EH (cell line): Measurements from ENCODE around the gene MEIS1.

ENCODE experiments used
- DNase-seq: peaks from one replicate; pipeline ENCODE4 v3.0.0-alpha.2; 2015; ENCODE audit warnings: low read depth

The MEIS1 gene

GRCh38 chr2:66431846-66432587 lies 2.9 kb upstream of the MEIS1 start:
- no peak for DNase-seq

DNA sequence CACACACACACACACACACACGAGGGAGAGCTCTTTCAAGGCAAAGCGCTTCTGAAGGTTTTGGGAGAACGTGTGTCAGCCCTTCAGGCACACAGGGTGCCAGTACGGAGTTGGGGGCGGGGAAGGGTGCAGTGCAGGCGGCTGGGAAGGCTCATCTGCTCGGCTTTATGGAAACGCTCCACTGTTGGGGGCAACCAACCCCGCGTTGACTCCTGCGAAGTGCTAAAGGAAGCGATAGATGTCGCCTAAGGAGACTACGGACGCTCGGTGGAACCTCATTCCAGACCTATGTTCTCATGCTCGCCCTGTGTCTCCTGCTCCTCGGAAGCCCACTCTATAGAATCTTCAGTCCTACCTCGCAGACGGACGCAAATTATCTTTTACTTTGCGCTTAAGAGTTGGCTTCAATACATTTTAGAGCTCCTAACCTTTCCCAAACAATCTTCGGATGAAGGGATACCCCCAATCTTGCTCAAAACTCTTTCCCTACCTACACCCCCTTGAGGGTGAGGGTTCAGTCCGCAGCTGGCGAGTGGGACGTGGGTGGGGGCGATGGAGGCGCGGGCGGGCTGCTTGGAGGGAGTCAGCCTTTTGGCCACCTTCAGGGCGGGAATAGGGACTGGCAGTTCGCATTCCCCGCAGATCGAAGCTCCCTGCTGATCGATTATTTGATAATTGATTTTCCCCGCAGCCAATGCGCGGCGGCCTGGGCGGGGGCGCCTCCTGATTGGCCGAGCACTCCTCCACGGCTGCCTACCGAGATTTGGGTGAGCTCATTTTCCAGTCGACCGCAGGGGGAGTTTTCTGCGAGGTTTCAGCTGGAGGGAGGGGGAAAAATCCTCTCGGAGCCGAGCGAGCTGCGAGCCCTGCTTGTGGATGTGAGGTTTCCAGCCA lies 1.9 kb upstream of the MEIS1 start:
- DNase-seq: peak; percentile 97

DNA sequence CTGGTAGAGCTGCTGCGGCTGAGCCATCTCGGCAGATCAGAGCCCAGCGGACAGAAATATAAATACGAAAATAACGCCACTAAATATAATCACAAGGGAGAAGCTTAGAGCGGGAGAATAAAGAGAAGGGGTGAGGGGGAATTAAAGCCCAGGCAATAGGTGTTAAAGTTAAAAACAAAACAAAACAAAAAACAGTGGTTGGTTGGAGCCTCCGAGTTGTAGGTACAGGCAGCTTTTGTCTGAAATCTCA lies 1.3 kb upstream of the MEIS1 start:
- DNase-seq: no peak

DNA sequence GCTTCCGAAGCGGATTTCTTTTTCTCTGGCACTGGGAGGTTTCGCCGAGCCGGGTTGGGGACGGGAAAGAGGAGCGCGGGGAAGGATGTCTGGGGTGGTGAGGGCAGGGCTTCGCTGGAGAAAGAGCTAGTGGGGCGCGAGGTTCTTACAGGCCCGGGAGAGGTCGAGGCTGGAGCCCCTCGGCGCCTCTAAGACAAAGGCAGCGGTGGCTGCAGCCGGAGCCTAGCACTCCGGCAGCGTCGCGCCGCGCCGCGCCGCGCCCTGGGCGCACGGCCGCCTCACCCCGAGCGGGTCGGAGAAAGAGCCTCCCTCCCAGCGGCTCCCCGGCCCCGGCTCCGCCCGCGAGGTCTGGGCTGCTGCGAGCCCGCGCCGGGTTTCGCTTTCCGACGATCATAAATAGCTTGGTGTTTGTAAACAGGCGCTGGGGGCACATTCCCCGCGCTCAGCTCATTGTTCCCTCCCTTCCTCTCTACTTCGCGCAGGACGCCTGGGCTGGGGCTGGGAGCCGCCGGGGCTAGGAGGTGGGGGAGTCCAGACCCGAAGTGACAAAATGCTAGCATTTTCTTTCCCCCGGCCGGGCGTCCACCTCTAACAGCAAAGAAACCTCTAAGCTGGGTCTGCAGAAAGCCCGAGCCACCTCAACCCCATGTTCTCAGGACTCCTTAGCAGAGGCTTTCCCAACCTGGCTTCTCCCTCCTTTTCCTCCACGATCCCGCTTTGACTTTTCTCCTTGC lies 813 bp upstream of the MEIS1 start:
- DNase-seq: peak; percentile 87

DNA sequence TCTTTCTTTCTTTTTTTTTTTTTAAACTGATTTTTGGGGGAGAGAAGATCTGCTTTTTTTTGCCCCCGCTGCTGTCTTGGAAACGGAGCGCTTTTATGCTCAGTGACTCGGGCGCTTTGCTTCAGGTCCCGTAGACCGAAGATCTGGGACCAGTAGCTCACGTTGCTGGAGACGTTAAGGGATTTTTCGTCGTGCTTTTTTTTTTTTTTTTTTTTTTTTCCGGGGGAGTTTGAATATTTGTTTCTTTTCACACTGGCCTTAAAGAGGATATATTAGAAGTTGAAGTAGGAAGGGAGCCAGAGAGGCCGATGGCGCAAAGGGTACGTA lies 587 bp downstream of the MEIS1 start:
- no peak for DNase-seq

DNA sequence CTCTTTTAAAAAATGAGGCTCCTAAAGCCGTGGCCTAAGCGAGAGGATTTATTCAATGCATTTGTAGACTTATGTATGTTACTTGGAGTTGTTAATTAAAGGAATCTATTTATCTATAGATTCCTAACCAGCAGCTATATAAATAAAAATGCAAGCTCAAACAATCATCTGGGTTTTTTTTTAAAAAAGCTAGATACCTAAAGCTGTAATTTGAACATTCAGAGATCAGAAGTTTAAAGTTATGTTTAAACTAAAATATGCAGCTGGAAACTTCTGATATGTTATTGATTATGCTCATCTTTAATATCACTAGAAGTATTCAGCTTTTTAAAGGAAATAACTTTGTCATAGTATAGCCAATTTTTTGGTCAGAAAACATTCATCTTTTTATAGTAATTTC lies 1.0 kb downstream of the MEIS1 start:
- DNase-seq: no peak

GRCh38 chr2:66436581-66437001 lies 1.7 kb downstream of the MEIS1 start:
- DNase-seq: peak; percentile 21

DNA sequence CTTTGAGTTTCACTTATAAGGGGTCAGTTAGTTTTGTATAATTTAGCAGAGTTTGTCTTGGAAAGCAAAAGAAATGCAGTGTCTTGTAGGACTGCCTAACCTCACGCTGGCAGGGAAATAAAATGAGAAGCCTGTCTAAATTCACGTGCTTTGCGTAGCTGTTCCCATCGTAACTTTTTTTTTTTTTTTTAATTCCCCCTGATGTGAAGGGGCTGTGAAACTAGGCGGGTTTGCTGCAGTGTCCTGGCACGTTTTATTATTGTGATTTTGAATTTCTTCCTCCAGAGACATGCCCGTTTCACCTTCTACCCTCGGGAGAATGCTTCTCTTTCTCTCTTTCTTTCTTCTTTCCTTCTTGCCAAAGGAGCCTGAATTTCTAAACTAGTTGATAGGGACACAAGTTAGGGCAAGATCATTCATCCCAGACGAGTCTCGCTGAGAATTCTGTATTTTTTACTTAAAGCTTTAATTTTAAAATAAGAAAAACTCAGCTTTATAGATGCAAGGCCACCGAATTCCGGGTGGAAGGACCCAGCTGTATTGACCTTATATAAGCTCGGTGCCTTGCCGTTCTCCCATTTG lies 2.3 kb downstream of the MEIS1 start:
- peak; percentile 46 for DNase-seq

- DNase-seq: peak; percentile 53
Observed at GRCh38 chr2:66437691-66438497, 3.0 kb downstream of the MEIS1 start.

GRCh38 chr2:66438498-66438833 lies 3.5 kb downstream of the MEIS1 start:
- DNase-seq: no peak

DNA sequence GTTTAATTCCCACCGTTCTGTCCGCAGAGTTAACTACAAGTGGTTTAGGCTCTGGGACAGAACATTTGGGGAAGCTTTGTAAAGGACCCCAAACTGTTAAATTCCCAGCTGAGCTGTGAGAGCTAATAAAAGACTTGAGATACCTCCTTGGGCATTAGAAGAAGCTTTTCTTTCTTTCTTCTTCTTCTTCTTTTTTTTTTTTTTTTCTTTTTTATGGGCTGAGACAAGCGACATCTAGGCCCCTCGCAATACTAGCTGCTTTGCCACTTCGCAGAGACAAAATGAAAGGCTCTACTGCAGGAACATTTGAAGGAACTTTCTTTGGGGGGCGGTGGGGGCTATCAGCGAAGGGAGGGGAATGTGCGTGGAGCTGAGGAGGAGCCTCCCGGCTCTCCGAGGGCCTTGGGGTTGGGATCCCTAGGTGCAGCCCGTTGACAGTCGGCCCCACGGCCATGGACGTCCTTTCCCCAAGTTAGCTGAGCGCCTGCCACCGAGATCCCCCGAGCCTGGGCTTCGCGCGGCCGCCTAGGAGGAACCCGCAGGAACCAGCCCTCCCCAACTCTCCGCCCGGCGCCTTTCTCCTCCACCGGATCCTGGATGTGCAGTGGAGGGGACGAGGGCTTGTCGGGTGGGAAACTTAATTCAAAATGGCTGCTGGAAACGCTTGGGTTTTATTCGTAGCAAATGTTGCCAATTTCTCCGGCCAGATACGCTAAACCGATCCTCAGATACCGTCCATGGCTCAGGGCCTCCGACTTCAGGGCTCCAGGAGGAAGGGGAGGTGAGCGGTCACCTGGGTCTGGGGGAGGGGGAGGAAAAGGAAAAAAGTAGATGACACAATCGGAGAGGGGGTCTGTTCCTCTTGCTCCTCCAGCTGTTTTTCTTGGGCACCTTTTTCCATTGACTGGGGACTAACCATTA lies 4.2 kb downstream of the MEIS1 start:
- peak; percentile 43 for DNase-seq

- peak; percentile 38 for DNase-seq
Observed at GRCh38 chr2:66439812-66440542, 5.1 kb downstream of the MEIS1 start.

- DNase-seq: peak; percentile 44
Observed at GRCh38 chr2:66440708-66441497, 6.0 kb downstream of the MEIS1 start.

DNA sequence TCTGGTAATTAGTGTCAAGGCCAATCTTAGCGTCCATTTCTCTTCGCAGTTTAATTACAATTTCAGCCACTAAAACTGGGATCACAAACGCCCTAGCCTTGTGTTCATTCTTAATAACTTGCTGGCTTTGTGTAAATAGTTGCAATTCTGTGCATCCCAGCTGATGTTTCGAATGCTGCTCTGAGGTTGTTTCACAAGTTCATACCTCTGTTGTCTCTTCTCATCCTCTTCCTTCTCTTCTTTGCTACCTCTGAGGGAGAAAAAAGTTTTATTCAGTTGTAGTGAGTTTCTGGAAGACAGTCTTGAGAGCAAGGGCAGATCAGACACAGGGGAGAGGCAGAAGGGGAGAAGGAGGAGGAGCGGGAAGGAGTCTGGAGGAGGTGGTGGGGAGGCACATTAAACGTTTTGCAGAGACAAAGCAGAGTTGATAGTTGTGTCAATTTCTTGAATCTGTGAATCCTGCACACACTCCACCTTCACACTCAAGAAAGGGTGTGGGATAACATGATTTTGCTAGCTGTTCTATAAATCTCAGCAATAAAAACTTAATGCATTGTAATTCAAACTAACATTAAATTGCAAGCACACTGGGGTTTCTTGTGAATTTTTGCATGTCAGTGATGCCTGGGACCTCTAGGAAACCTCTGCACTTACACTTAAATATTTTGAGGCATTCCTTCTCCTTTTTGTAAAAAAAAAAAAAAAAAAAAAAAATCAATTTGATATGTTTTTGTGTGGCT lies 6.8 kb downstream of the MEIS1 start:
- DNase-seq: no peak

DNA sequence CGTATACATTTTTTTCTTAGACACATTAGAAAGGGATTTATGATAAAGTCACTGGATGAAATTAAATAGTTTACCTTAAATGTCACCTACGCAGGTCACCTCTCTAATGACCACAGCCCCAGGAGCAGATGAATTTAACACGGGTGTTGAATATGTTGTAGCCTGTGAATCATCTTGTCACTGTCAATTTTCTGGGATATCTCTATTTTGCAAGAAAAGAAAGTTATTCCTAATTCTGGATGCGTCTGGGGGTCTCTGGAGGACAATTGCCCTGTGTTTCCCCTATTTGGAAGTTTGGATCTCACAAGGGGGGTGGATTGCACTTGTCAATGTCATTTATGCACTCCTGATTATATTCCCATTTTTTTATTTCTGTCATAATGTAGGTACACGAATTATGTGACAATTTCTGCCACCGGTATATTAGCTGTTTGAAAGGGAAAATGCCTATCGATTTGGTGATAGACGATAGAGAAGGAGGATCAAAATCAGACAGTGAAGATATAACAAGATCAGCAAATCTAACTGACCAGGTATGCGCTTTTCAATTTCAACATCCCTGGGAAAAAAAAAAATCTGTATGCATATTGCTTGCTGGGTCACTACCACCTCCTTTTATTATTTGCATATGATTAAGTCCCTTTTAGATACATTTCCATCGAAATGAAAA lies 7.7 kb downstream of the MEIS1 start:
- DNase-seq: no peak

GRCh38 chr2:66443186-66443978 lies 8.5 kb downstream of the MEIS1 start:
- no peak for DNase-seq
